SK-N-MC (cell line): Measurements from ENCODE around the gene COTL1.

ENCODE experiments used
- DNase-seq: peaks from one replicate; pipeline ENCODE4 v3.0.0-alpha.2; 2011; ENCODE audit warnings: low read depth, low spot score
- H3K27ac ChIP-seq: fragments of 200-600 bp; sonication (generic); 2 replicates; pipeline ENCODE4 v1.5.1; 2016; ENCODE audit warnings: mixed run types
- H3K36me3 ChIP-seq: fragments of 200-600 bp; sonication (generic); 2 replicates; pipeline ENCODE4 v1.6.1; 2017; ENCODE audit warnings: antibody characterized with exemption, low read length, mixed read lengths; ENCODE audit not compliant: insufficient read depth
- H3K4me3 ChIP-seq: fragments of 200-600 bp; sonication (generic); 2 replicates; pipeline ENCODE4 v1.5.1; 2016
- H3K9ac ChIP-seq: fragments of 200-600 bp; sonication (generic); 2 replicates; pipeline ENCODE4 v1.8.0; 2017; ENCODE audit warnings: mixed run types, mixed read lengths; ENCODE audit not compliant: insufficient read length
- H3K9me3 ChIP-seq: fragments of 200-600 bp; sonication (generic); 2 replicates; pipeline ENCODE4 v1.6.1; 2017; ENCODE audit warnings: low read depth, mild to moderate bottlenecking, antibody characterized with exemption, low read length, moderate library complexity, mixed read lengths
- EZH2 ChIP-seq: fragments of 200-600 bp; sonication (generic); IDR thresholded peaks from one replicate; pipeline ENCODE4 v1.6.1; 2017; ENCODE audit warnings: antibody characterized with exemption
- FOXP2 ChIP-seq: optimal IDR thresholded peaks from 2 replicates; pipeline ENCODE3; 2011; ENCODE audit warnings: mild to moderate bottlenecking, moderate library complexity; ENCODE audit not compliant: insufficient read depth; ENCODE audit errors: extremely low read length, control extremely low read depth
- POLR2AphosphoS5 ChIP-seq: IDR thresholded peaks from 2 replicates; pipeline ENCODE4 v1.6.1; 2012; ENCODE audit warnings: mild to moderate bottlenecking, low read depth, low read length, borderline replicate concordance

Gene COTL1

DNA sequence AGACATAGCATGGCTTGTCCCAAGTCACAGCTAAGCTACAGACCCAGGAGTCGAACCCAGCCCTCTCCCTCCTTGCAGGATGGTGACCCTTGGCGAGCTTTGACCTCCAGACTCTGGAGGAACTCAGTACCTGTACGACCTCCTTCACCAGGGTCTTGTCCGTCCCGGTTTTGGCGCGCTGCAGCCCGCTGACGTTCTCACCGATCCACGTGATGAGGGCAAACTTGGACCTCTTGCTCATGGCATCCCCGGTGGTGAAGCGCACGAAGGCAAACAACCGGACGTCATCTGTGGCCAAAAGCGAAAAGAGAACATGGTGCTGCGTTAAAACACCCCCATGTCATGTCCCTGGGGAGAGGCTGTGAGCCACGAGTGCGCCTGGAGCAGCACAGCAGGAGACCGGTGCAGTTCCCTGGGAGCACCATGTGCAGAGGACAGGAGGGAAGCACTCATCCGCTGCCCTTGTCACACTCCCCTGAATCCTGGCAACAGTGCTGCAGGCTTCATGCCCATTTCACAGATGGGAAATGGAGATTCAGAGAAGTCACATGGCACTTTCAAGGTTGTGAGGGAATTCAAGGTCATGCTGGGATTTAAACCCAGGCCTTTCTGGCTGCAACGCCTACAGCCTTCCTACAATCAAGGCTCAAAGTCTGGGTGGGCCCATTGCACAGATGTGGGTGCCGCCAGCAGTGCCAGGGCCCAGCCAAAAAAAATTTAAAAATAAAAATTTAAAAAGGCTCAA, 27.7 kb downstream of the COTL1 start:
- H3K9ac ChIP-seq: no peak overlapping the region
- TF ChIP-seq FOXP2: no peak
- TF ChIP-seq POLR2AphosphoS5: no peak
- TF ChIP-seq EZH2: no peak
- no peak for DNase-seq
- no peak overlapping the region for H3K4me3 ChIP-seq
- no peaks in the 10 kb centered on the region for H3K9me3 ChIP-seq
- H3K27ac ChIP-seq: no peak overlapping the region
- no peaks in the 10 kb centered on the region for H3K36me3 ChIP-seq

DNA sequence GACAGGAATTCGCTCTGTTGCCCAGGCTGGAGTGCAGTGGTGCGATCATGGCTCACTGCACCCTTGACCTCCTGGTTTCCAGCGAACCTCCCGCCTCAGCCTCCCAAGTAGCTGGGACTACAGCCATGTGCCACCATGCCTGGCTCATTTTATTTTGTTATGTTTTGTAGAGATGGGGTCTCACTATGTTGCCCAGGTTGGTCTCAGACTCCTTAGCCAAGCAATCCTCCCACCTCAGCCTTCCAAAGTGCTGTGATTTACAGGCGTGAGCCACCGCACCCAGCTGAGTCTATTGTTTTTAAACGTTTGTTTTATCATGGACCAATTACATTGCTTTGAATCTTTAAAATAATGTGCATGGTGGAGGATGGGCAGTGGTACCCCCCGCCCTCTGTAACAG, 28.9 kb downstream of the COTL1 start:
- Histone ChIP-seq H3K9ac (no peak overlapping the region), H3K4me3 (no peak overlapping the region), H3K36me3 (no peaks in the 10 kb centered on the region), H3K9me3 (no peaks in the 10 kb centered on the region), H3K27ac (no peak overlapping the region)
- DNase-seq: no peak
- TF ChIP-seq POLR2AphosphoS5 (no peak), EZH2 (no peak), FOXP2 (no peak)

DNA sequence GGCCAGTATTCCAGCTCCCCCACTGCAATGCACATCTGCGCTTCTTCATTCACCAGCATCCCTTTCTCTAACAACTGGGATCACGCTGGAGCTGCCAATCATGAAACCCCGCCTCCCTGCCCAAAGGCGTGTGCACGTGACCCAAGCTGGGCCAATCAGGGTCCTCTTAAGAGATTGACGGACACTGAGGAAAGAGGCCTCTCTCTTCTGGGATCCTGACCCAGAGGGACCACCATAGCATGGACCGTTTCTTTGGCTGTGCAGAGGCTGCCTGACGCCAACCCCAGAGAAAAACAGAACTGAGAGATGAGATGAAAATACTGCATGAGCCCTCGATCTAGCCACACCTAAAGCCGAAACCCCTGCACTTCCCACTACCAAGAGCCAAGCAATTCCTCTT, 32.0 kb downstream of the COTL1 start:
- DNase-seq: no peak
- H3K9me3 ChIP-seq: no peaks in the 10 kb centered on the region
- no peak overlapping the region for H3K27ac ChIP-seq
- H3K9ac ChIP-seq: no peak overlapping the region
- H3K4me3 ChIP-seq: no peak overlapping the region
- TF ChIP-seq POLR2AphosphoS5 (no peak), EZH2 (no peak), FOXP2 (no peak)
- no peaks in the 10 kb centered on the region for H3K36me3 ChIP-seq

DNA sequence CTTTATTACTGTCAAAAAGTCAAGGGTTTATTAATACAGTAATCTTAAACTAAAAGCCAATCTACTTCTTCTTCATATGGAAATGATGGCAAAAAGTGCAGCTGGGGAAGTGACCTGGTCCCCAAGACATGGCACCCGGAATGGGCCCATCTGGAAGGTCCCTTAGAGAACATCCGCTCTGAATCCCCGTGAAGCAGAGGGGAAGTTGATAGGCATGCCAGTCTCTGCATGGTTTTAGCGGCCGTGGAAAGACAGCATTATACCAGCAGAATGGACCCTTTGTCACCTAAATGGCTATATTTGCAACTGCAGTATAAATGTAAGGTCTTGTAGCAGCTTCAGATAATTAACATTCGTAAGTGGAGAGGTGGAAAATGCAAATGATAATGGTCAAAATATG, 32.4 kb downstream of the COTL1 start:
- TF ChIP-seq EZH2 (no peak), POLR2AphosphoS5 (no peak), FOXP2 (no peak)
- Histone ChIP-seq H3K9me3 (no peaks in the 10 kb centered on the region), H3K4me3 (no peak overlapping the region), H3K9ac (no peak overlapping the region), H3K36me3 (no peaks in the 10 kb centered on the region), H3K27ac (no peak overlapping the region)
- no peak for DNase-seq

DNA sequence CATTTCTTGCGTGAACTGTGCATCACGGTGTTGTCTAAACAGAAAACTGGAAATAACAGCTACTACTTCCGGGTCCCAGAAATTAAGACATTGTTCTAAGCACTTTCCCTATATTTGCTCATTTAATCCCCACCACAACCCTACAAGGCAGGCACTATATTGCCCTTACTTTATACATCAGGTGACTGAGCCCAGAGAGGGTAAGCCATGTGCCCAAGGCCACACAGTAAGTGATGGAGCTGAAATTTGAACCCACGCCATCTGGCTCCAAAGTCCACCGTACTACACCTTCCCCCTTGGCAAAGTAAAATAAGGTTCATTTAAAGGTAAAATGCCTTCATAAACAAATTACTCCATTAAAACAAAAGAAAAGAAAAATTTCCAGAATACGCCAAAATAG, 33.2 kb downstream of the COTL1 start:
- Histone ChIP-seq H3K27ac (no peak overlapping the region), H3K36me3 (no peaks in the 10 kb centered on the region), H3K4me3 (no peak overlapping the region), H3K9me3 (no peaks in the 10 kb centered on the region), H3K9ac (no peak overlapping the region)
- TF ChIP-seq EZH2 (no peak), POLR2AphosphoS5 (no peak), FOXP2 (no peak)
- no peak for DNase-seq

DNA sequence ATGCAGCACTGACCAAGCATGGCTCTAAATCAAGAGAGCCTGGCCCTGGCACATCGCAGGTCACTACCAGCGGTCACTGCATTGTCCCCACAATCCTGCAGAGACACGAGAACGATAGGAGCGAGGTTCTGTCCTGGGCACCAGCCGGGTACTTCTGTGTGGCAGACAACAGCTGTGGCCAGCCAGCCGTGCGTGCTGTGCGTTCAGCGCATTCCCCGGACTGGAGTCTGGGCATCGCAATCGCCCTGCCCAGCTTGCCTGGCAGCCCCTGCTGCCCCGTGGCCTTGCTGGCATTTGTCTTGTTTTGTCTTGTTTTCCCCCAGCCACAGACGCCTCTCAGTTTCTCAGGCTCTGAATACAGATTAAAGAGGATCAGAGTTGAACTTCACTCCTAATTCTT, 33.9 kb downstream of the COTL1 start:
- no peak overlapping the region for H3K27ac ChIP-seq
- TF ChIP-seq FOXP2: no peak
- TF ChIP-seq EZH2: no peak
- TF ChIP-seq POLR2AphosphoS5: no peak

DNA sequence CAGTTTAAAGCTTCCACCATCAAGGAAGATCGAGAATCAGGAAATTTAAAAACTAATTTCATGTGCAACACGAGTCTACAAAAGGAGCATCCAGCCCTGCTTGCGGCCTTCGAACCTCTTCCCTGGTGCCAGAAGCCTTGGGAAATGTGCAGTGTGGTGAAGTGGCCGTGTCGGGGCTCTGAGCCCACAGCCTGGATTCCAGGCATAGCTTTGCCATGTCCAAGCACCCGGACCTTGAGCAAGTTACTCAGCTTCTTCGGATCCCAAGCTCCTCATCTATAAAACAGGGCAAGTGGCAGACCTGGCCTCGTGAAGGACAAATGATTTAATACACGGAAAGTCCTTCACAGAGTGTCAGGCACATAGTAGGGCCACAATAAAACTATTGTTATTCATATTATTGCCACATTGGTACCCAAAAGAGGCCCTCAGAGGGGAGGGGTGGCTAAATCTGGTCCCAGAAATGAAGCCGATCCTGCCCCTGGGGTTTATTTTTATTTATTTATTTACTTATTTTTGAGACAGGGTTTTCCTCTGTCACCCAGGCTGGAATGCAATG, 34.8 kb downstream of the COTL1 start:
- Histone ChIP-seq H3K4me3 (no peak overlapping the region), H3K27ac (no peak overlapping the region), H3K36me3 (no peaks in the 10 kb centered on the region), H3K9ac (no peak overlapping the region), H3K9me3 (no peaks in the 10 kb centered on the region)
- TF ChIP-seq FOXP2 (no peak), EZH2 (no peak), POLR2AphosphoS5 (no peak)
- no peak for DNase-seq

More for the DNA sequence above, 33.9 kb downstream of the COTL1 start:
- no peak overlapping the region for H3K9ac ChIP-seq
- DNase-seq: no peak
- no peak overlapping the region for H3K4me3 ChIP-seq
- H3K36me3 ChIP-seq: no peaks in the 10 kb centered on the region
- H3K9me3 ChIP-seq: no peaks in the 10 kb centered on the region

DNA sequence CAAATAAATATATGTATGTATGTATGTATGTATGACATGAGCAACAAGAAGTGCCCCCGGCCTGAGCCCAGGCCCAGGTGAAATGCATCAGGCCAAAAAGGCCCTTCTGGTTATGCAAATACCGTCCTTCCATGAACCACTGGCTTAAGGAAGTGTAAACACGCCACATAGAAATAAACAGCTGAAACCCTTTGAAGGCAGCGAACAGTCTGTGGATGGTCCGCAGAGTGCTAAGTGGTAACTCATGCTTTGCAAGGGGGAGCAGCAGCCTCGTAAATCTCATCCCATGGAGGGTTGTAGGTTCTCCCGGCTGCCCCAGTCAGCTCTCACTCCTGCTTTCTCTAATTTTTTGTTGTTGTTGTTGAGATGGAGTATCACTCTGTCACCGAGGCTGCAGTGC, 36.7 kb downstream of the COTL1 start:
- Histone ChIP-seq H3K4me3 (no peak overlapping the region), H3K9me3 (no peaks in the 10 kb centered on the region), H3K36me3 (no peaks in the 10 kb centered on the region), H3K27ac (no peak overlapping the region), H3K9ac (no peak overlapping the region)
- no peak for DNase-seq
- TF ChIP-seq FOXP2 (no peak), POLR2AphosphoS5 (no peak), EZH2 (no peak)

DNA sequence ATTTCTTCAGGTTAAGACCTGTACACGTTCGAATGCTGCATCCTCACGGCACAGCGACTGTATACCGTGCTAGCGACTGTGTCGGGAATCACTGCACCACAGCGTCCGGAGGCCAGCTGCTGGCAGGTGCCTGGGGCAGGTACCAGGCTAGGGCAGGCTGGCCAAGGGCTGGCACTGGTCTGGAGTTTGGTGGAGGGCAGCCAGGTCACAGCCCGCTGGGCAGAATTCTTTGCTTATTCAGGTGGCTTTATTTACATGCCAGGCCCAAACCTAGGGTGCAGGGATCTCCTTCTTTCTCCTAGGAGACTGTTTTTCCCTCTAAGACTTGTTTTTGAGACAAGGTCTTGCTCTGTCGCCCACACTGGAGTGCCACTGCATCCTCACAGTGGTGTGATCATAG, 37.9 kb downstream of the COTL1 start:
- Histone ChIP-seq H3K4me3 (no peak overlapping the region), H3K9me3 (no peaks in the 10 kb centered on the region), H3K36me3 (no peaks in the 10 kb centered on the region), H3K9ac (no peak overlapping the region), H3K27ac (no peak overlapping the region)
- DNase-seq: no peak
- no peak for TF ChIP-seq EZH2
- TF ChIP-seq FOXP2: no peak
- TF ChIP-seq POLR2AphosphoS5: no peak
